ENCODE data around the gene TPRA1. TPM values are rescaled to one million over a fixed set of nuclear protein-coding genes. Genes with fewer than 3 reads are reported as not detected.

Gene TPRA1
- total and polyA plus RNA-seq, 2 donors (not counting 1 experiment from before 2014, with no cell fraction given), result 17.5 to 47.4 TPM

GRCh38 chr3:127573401-127573800 lies 17.1 kb downstream of the TPRA1 start:
- Histone ChIP-seq H3K9ac (ENCODE audit: insufficient read depth, low read length) (no peak overlapping the region), H3K27ac (ENCODE audit: insufficient read depth, low read length) (no peak overlapping the region), H3K9me3 (ENCODE audit: control insufficient read depth, insufficient read depth, low read depth, low read length) (no peaks in the 10 kb centered on the region), H3K27me3 (ENCODE audit: control insufficient read depth, insufficient read depth, low read length) (no peaks in the 10 kb centered on the region), H4K20me1 (ENCODE audit: control insufficient read depth, extremely low read depth, insufficient read depth, low read length) (peaks cover 3% of the 10 kb centered on the region), H3K4me1 (ENCODE audit: control insufficient read depth, extremely low read depth, insufficient read depth, low read length) (peaks cover 4% of the 10 kb centered on the region), H3K79me2 (ENCODE audit: control insufficient read depth, insufficient read depth, low read length) (peaks cover 2% of the 10 kb centered on the region), H3K36me3 (ENCODE audit: control insufficient read depth, insufficient read depth, low read length) (peaks cover 10% of the 10 kb centered on the region), H2AFZ (ENCODE audit: low read length) (no peak overlapping the region), H3K4me3 (replicated peaks in 1 of 4; ENCODE audit: control extremely low read depth in 1 of 4, insufficient read depth in 1 of 4, low read depth in 3 of 4, low read length in 4 of 4) (no peak overlapping the region), H3K4me2 (ENCODE audit: extremely low read depth, insufficient read depth, low read length) (no peak overlapping the region)
- no peak for TF ChIP-seq CTCF (conservative IDR thresholded peaks at IDR 0.05 in 1 of 2, IDR thresholded peaks at IDR 0.05 in 1 of 2; ENCODE audit: low read depth in 1 of 2, low read length in 2 of 2)
- TF ChIP-seq EZH2 (IDR thresholded peaks at IDR 0.05; ENCODE audit: low read length, missing control alignments), result no peak
- no peak for DNase-seq (ENCODE audit: low read depth in 2 of 2)

GRCh38 chr3:127572735-127573134 lies 17.8 kb downstream of the TPRA1 start:
- Histone ChIP-seq H3K9ac (ENCODE audit: insufficient read depth, low read length) (no peak overlapping the region), H2AFZ (ENCODE audit: low read length) (no peak overlapping the region), H3K27ac (ENCODE audit: insufficient read depth, low read length) (no peak overlapping the region), H3K27me3 (ENCODE audit: control insufficient read depth, insufficient read depth, low read length) (no peaks in the 10 kb centered on the region), H3K36me3 (ENCODE audit: control insufficient read depth, insufficient read depth, low read length) (peaks cover 10% of the 10 kb centered on the region), H3K4me3 (replicated peaks in 1 of 4; ENCODE audit: control extremely low read depth in 1 of 4, insufficient read depth in 1 of 4, low read depth in 3 of 4, low read length in 4 of 4) (no peak overlapping the region), H3K9me3 (ENCODE audit: control insufficient read depth, insufficient read depth, low read depth, low read length) (no peaks in the 10 kb centered on the region), H3K79me2 (ENCODE audit: control insufficient read depth, insufficient read depth, low read length) (peaks cover 2% of the 10 kb centered on the region), H3K4me1 (ENCODE audit: control insufficient read depth, extremely low read depth, insufficient read depth, low read length) (peaks cover 4% of the 10 kb centered on the region), H3K4me2 (ENCODE audit: extremely low read depth, insufficient read depth, low read length) (no peak overlapping the region), H4K20me1 (ENCODE audit: control insufficient read depth, extremely low read depth, insufficient read depth, low read length) (peaks cover 3% of the 10 kb centered on the region)
- TF ChIP-seq EZH2 (IDR thresholded peaks at IDR 0.05; ENCODE audit: low read length, missing control alignments) (no peak), CTCF (conservative IDR thresholded peaks at IDR 0.05 in 1 of 2, IDR thresholded peaks at IDR 0.05 in 1 of 2; ENCODE audit: low read depth in 1 of 2, low read length in 2 of 2) (no peak)
- no peak for DNase-seq (ENCODE audit: low read depth in 2 of 2)

DNA sequence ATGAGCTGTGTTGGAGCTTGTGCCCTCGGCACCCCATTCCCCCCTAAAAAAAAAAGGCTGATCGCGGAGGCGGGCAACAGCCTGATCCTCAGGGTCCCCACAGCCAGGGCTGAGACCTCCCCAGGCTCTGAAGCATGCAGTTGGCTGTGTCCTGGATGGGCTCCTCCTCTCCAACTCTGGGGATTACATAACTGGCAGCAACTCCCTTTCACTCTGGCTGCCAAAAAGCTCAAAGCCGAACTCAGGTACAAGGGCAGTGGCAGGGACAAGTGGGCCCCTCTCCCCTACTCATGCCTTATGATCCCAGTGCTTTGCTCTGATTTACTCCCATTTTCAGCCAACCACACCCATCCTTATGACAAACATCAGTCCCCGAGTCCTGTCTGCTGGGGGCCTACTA lies 18.3 kb downstream of the TPRA1 start:
- H3K9me3 ChIP-seq (ENCODE audit: control insufficient read depth, insufficient read depth, low read depth, low read length), result no peaks in the 10 kb centered on the region
- H4K20me1 ChIP-seq (ENCODE audit: control insufficient read depth, extremely low read depth, insufficient read depth, low read length), result peaks cover 3% of the 10 kb centered on the region
- H3K27me3 ChIP-seq (ENCODE audit: control insufficient read depth, insufficient read depth, low read length), result no peaks in the 10 kb centered on the region
- peaks cover 7% of the 10 kb centered on the region for H3K36me3 ChIP-seq (ENCODE audit: control insufficient read depth, insufficient read depth, low read length)
- H3K4me2 ChIP-seq (ENCODE audit: extremely low read depth, insufficient read depth, low read length), result no peak overlapping the region
- no peak for DNase-seq (ENCODE audit: low read depth in 2 of 2)
- no peak overlapping the region for H3K4me3 ChIP-seq (replicated peaks in 1 of 4; ENCODE audit: control extremely low read depth in 1 of 4, insufficient read depth in 1 of 4, low read depth in 3 of 4, low read length in 4 of 4)
- no peak overlapping the region for H2AFZ ChIP-seq (ENCODE audit: low read length)
- peaks cover 2% of the 10 kb centered on the region for H3K79me2 ChIP-seq (ENCODE audit: control insufficient read depth, insufficient read depth, low read length)
- H3K27ac ChIP-seq (ENCODE audit: insufficient read depth, low read length), result no peak overlapping the region
- H3K9ac ChIP-seq (ENCODE audit: insufficient read depth, low read length), result no peak overlapping the region
- TF ChIP-seq CTCF (conservative IDR thresholded peaks at IDR 0.05 in 1 of 2, IDR thresholded peaks at IDR 0.05 in 1 of 2; ENCODE audit: low read depth in 1 of 2, low read length in 2 of 2) (no peak), EZH2 (IDR thresholded peaks at IDR 0.05; ENCODE audit: low read length, missing control alignments) (no peak)
- H3K4me1 ChIP-seq (ENCODE audit: control insufficient read depth, extremely low read depth, insufficient read depth, low read length), result peaks cover 4% of the 10 kb centered on the region
